LNCaP clone FGC (cell line): Measurements from ENCODE around the gene SPG7.

ENCODE experiments used
- DNase-seq: peaks from one replicate; pipeline ENCODE4 v3.0.0-alpha.2; 2011; ENCODE audit warnings: low read depth
- H3K4me3 ChIP-seq: 2 replicates; pipeline ENCODE4 v1.5.1; 2011; ENCODE audit warnings: mild to moderate bottlenecking, low read depth, low read length, control low read depth
- CTCF ChIP-seq: IDR thresholded peaks from 2 replicates; pipeline ENCODE4 v1.5.1; 2012; ENCODE audit warnings: mild to moderate bottlenecking; ENCODE audit not compliant: control insufficient read depth, insufficient read depth; ENCODE audit errors: extremely low read depth

SPG7 gene

GRCh38 chr16:89596061-89596689 is 88.0 kb downstream of the SPG7 start:
- DNase-seq, result no peak
- no peak for TF ChIP-seq CTCF
- H3K4me3 ChIP-seq, result no peak overlapping the region

- TF ChIP-seq CTCF, result no peak
- no peak for DNase-seq
- no peak overlapping the region for H3K4me3 ChIP-seq
Measured at GRCh38 chr16:89596957-89597649, 88.9 kb downstream of the SPG7 start.

- TF ChIP-seq CTCF, result no peak
- no peak for DNase-seq
- no peak overlapping the region for H3K4me3 ChIP-seq
Measured at GRCh38 chr16:89598199-89598598, 90.0 kb downstream of the SPG7 start.

- TF ChIP-seq CTCF, result peak; percentile 43
- no peak for DNase-seq
- no peak overlapping the region for H3K4me3 ChIP-seq
Measured at GRCh38 chr16:89599451-89599858, 91.3 kb downstream of the SPG7 start.

GRCh38 chr16:89599902-89600301 is 91.7 kb downstream of the SPG7 start:
- no peak overlapping the region for H3K4me3 ChIP-seq
- no peak for TF ChIP-seq CTCF
- no peak for DNase-seq

GRCh38 chr16:89600427-89600826 is 92.2 kb downstream of the SPG7 start:
- TF ChIP-seq CTCF, result no peak

GRCh38 chr16:89600956-89601355 is 92.8 kb downstream of the SPG7 start:
- no peak overlapping the region for H3K4me3 ChIP-seq
- no peak for TF ChIP-seq CTCF
- DNase-seq, result no peak

More at GRCh38 chr16:89600427-89600826, 92.2 kb downstream of the SPG7 start:
- DNase-seq, result no peak
- no peak overlapping the region for H3K4me3 ChIP-seq
